Measurements from ENCODE around the gene GSPT1. TPM values are rescaled to one million over a fixed set of nuclear protein-coding genes. Genes with fewer than 3 reads are reported as not detected.
"Not testable (repeated sequence)": the region's sequence is repeated elsewhere in the genome, so short reads cannot be mapped to it uniquely, and the experiment has no call there.

The GSPT1 gene
- total RNA-seq, 1 donor from 2014 or later, result 91.3 TPM

GRCh38 chr16:11949527-11949926, 33.8 kb upstream of the GSPT1 start:
- Mint-ChIP-seq H3K27ac (ENCODE audit: unreplicated experiment) (no peak overlapping the region), H3K27me3 (ENCODE audit: unreplicated experiment) (no peaks in the 10 kb centered on the region), H3K4me1 (ENCODE audit: unreplicated experiment) (peaks cover 9% of the 10 kb centered on the region), H3K4me3 (ENCODE audit: unreplicated experiment) (no peak overlapping the region), H3K9me3 (ENCODE audit: unreplicated experiment) (no peaks in the 10 kb centered on the region), H3K36me3 (ENCODE audit: unreplicated experiment) (no peaks in the 10 kb centered on the region)
- DNase-seq (ENCODE audit: extremely low spot score, unreplicated experiment), result no peak
- TF ChIP-seq CTCF (IDR thresholded peaks at IDR 0.05), result peak; percentile 58

DNA sequence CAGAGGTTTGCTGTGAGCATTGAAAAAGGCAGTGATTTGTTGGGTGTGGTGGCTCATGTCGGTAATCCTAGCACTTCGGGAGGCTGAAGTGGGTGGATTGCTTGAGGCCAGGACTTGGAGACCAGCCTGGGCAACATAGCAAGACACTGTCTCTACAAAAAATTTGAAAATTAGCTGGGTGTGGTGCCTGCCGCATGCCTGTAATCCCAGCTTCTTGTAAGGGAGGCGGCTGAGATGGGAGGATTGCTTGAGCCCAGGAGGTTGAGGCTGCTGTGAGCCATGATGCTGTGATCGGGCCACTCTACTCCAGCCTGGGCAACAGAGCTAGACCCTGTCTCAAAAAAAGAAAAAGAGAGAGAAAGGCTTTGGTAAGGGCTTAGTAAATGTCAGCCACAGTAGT, 33.1 kb upstream of the GSPT1 start:
- Mint-ChIP-seq H3K27ac (ENCODE audit: unreplicated experiment) (no peak overlapping the region), H3K4me3 (ENCODE audit: unreplicated experiment) (no peak overlapping the region), H3K27me3 (ENCODE audit: unreplicated experiment) (no peaks in the 10 kb centered on the region), H3K4me1 (ENCODE audit: unreplicated experiment) (peaks cover 9% of the 10 kb centered on the region), H3K9me3 (ENCODE audit: unreplicated experiment) (no peaks in the 10 kb centered on the region), H3K36me3 (ENCODE audit: unreplicated experiment) (no peaks in the 10 kb centered on the region)
- DNase-seq (ENCODE audit: extremely low spot score, unreplicated experiment), result no peak
- TF ChIP-seq CTCF (IDR thresholded peaks at IDR 0.05), result no peak

DNA sequence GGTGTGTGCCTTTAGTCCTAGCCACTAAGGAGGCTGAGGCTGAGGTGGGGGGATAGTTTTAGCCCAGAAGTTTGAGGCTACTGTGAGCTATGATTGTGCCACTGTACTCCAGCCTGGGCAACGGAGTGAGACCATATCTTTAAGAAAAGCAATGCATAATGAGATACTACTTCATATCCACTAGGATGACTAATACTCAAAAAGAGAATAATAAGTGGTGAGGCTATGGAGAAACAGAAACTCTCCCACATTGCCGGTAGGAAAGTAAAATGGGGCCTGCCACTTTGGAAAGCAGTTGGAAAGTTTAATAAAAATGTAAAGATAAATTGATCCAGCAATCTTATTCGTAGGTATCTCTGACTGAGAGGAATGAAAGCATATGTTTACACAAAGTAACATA, 30.7 kb upstream of the GSPT1 start:
- no peak for DNase-seq (ENCODE audit: extremely low spot score, unreplicated experiment)
- H3K4me3 Mint-ChIP-seq (ENCODE audit: unreplicated experiment), result no peak overlapping the region

GRCh38 chr16:11941945-11942344, 26.2 kb upstream of the GSPT1 start, which contains the start of gene NPIPB2:
Gene NPIPB2, minus strand, starts transcription at chr16:11942045. Its CDS starts 0 bp downstream, at chr16:11942045.
- not testable (repeated sequence) for H3K27ac Mint-ChIP-seq (ENCODE audit: unreplicated experiment); DNase-seq (ENCODE audit: extremely low spot score, unreplicated experiment); H3K27me3 Mint-ChIP-seq (ENCODE audit: unreplicated experiment); H3K36me3 Mint-ChIP-seq (ENCODE audit: unreplicated experiment); H3K4me1 Mint-ChIP-seq (ENCODE audit: unreplicated experiment); H3K4me3 Mint-ChIP-seq (ENCODE audit: unreplicated experiment); H3K9me3 Mint-ChIP-seq (ENCODE audit: unreplicated experiment)

More for the DNA sequence above, 30.7 kb upstream of the GSPT1 start:
- no peaks in the 10 kb centered on the region for H3K9me3 Mint-ChIP-seq (ENCODE audit: unreplicated experiment)
- H3K4me1 Mint-ChIP-seq (ENCODE audit: unreplicated experiment), result peaks cover 5% of the 10 kb centered on the region
- no peaks in the 10 kb centered on the region for H3K27me3 Mint-ChIP-seq (ENCODE audit: unreplicated experiment)
- no peak overlapping the region for H3K27ac Mint-ChIP-seq (ENCODE audit: unreplicated experiment)
- no peaks in the 10 kb centered on the region for H3K36me3 Mint-ChIP-seq (ENCODE audit: unreplicated experiment)
- no peak for TF ChIP-seq CTCF (IDR thresholded peaks at IDR 0.05)

DNA sequence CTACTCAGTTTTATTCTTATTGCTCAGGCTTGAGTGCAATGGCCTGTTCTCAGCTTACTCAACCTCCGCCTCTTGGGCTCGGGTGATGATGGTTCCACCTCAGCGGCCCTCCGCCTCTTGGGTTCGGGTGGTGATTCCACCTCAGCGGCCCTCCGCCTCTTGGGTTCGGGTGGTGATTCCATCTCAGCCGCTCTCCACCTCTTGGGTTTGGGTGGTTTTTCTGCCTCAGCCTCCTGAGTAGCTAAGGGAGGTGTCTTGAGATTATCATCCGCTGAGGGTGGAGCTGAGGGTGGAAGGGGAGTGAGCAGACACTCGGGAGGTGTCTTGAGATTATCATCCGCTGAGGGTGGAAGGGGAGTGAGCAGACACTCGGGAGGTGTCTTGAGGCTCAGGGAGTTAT, 11.6 kb upstream of the GSPT1 start:
- H3K4me3 Mint-ChIP-seq (ENCODE audit: unreplicated experiment); DNase-seq (ENCODE audit: extremely low spot score, unreplicated experiment); H3K9me3 Mint-ChIP-seq (ENCODE audit: unreplicated experiment); H3K27me3 Mint-ChIP-seq (ENCODE audit: unreplicated experiment); H3K27ac Mint-ChIP-seq (ENCODE audit: unreplicated experiment); H3K36me3 Mint-ChIP-seq (ENCODE audit: unreplicated experiment); H3K4me1 Mint-ChIP-seq (ENCODE audit: unreplicated experiment): not testable (repeated sequence)

- not testable (repeated sequence) for H3K27me3 Mint-ChIP-seq (ENCODE audit: unreplicated experiment); H3K9me3 Mint-ChIP-seq (ENCODE audit: unreplicated experiment); H3K36me3 Mint-ChIP-seq (ENCODE audit: unreplicated experiment); DNase-seq (ENCODE audit: extremely low spot score, unreplicated experiment); H3K27ac Mint-ChIP-seq (ENCODE audit: unreplicated experiment); H3K4me3 Mint-ChIP-seq (ENCODE audit: unreplicated experiment); H3K4me1 Mint-ChIP-seq (ENCODE audit: unreplicated experiment)
Measured at GRCh38 chr16:11924046-11924445, 8.3 kb upstream of the GSPT1 start.

Measured in osteocyte (in vitro differentiated cells).